HepG2 (cell line): ENCODE results near the gene CLASP1. TPM values are rescaled to one million over a fixed set of nuclear protein-coding genes. Genes with fewer than 3 reads are reported as not detected.

Source experiments
- HOXA7 ChIP-seq: sonication (generic); formaldehyde crosslinking; IDR thresholded peaks from 2 replicates; pipeline ENCODE4 v1.8.1; 2022; ENCODE audit warnings: mild to moderate bottlenecking, missing genetic modification reagents, moderate library complexity
- RAD51 ChIP-seq: fragments of 450-650 bp; IDR thresholded peaks from 2 replicates; pipeline ENCODE4 v1.6.1; 2016; ENCODE audit warnings: borderline replicate concordance
- ZNF382 ChIP-seq: sonication (generic); formaldehyde crosslinking; IDR thresholded peaks from 2 replicates; pipeline ENCODE4 v1.5.0; 2020; ENCODE audit warnings: missing genetic modification reagents, mild to moderate bottlenecking, borderline replicate concordance
- ZNF430 ChIP-seq: sonication (generic); formaldehyde crosslinking; IDR thresholded peaks from 2 replicates; pipeline ENCODE4 v1.9.0; 2021; ENCODE audit warnings: mild to moderate bottlenecking, missing genetic modification reagents
- ZNF557 ChIP-seq: sonication (generic); formaldehyde crosslinking; IDR thresholded peaks from 2 replicates; pipeline ENCODE4 v1.4.0; 2020; ENCODE audit warnings: missing genetic modification reagents
- ZNF567 ChIP-seq: sonication (generic); formaldehyde crosslinking; IDR thresholded peaks from 2 replicates; pipeline ENCODE4 v1.8.1; 2023; ENCODE audit warnings: mild to moderate bottlenecking, missing genetic modification reagents, borderline replicate concordance
- ZNF570 ChIP-seq: sonication (generic); formaldehyde crosslinking; IDR thresholded peaks from 2 replicates; pipeline ENCODE4 v1.4.0; 2020; ENCODE audit warnings: mild to moderate bottlenecking, missing genetic modification reagents, borderline replicate concordance
- ZNF781 ChIP-seq: sonication (generic); formaldehyde crosslinking; IDR thresholded peaks from 2 replicates; pipeline ENCODE4 v1.5.1; 2020; ENCODE audit warnings: borderline replicate concordance, mild to moderate bottlenecking, missing genetic modification reagents; ENCODE audit errors: not compliant biosample characterization
- polyA plus RNA-seq, 8 experiments: library from polyadenylated mRNA; depleted of rRNA in 3 of 8; stranded (reverse) in 7 of 8; unstranded in 1 of 8; fragments of >200 nt; fragmentation: Illumina TruSeq in 4 of 8; extraction: Trizol in 4 of 8; gene quantifications; 2 replicates each; pipeline versions ENCODE4 v1.2.1 to v1.2.3, GENCODE V29; 2011 to 2016; ENCODE audit warnings: low read depth in 4 of 8, missing spikeins in 1 of 8, mixed read lengths in 1 of 8; ENCODE audit not compliant: insufficient read depth in 1 of 8
- total RNA-seq, 5 experiments: library from RNA; depleted of rRNA; stranded (reverse); fragments of >200 nt; fragmentation: Illumina TruSeq; extraction: Trizol; gene quantifications; 2 replicates each; pipeline ENCODE4 v1.2.3, GENCODE V29; 2016; ENCODE audit warnings: low read depth in 1 of 5
- TF ChIP-seq, protein P1 (sequence below): IDR thresholded peaks from 2 replicates; pipeline ENCODE4 v1.6.1; 2016; ENCODE audit warnings: low read depth, missing genetic modification reagents, missing compliant biosample characterization
- TF ChIP-seq, protein P2 (sequence below): sonication (generic); formaldehyde crosslinking; IDR thresholded peaks from 2 replicates; pipeline ENCODE4 v1.8.0; 2022; ENCODE audit warnings: missing genetic modification reagents, mild to moderate bottlenecking, inconsistent platforms, borderline replicate concordance

The CLASP1 gene
- total and polyA plus RNA-seq, 2 of the 13 experiments (the other 11 are each of a cell fraction or from before 2014, with no cell fraction given), result 11.7 to 47.9 TPM

DNA sequence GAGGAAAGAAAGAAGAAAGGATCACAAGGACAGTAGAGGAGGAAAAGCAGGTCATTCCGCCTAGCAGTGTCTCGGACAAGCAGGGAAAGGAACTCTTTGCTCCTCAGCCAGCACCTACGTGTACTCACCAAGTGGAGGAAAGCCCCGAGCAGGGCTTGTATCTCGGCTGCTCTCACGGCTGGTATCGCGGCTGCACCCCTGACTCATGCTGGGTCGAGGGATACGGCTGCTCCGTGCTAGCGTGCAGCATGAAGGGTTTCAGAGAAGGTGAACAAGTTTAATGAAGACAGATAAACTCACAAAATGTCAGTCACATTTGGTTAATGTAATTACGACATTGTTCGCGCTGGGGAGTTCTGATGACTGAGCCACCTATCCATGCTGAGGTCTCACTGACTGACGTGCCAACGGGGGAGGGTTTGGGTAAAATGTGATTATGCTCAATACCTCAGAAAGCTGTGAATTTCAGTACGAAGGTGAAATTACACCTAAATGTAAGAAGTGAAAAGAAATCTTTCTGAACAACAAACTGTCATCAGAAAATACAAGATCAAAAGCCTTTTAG lies 230.7 kb downstream of the CLASP1 start (continued):
- TF ChIP-seq, protein P1, sequence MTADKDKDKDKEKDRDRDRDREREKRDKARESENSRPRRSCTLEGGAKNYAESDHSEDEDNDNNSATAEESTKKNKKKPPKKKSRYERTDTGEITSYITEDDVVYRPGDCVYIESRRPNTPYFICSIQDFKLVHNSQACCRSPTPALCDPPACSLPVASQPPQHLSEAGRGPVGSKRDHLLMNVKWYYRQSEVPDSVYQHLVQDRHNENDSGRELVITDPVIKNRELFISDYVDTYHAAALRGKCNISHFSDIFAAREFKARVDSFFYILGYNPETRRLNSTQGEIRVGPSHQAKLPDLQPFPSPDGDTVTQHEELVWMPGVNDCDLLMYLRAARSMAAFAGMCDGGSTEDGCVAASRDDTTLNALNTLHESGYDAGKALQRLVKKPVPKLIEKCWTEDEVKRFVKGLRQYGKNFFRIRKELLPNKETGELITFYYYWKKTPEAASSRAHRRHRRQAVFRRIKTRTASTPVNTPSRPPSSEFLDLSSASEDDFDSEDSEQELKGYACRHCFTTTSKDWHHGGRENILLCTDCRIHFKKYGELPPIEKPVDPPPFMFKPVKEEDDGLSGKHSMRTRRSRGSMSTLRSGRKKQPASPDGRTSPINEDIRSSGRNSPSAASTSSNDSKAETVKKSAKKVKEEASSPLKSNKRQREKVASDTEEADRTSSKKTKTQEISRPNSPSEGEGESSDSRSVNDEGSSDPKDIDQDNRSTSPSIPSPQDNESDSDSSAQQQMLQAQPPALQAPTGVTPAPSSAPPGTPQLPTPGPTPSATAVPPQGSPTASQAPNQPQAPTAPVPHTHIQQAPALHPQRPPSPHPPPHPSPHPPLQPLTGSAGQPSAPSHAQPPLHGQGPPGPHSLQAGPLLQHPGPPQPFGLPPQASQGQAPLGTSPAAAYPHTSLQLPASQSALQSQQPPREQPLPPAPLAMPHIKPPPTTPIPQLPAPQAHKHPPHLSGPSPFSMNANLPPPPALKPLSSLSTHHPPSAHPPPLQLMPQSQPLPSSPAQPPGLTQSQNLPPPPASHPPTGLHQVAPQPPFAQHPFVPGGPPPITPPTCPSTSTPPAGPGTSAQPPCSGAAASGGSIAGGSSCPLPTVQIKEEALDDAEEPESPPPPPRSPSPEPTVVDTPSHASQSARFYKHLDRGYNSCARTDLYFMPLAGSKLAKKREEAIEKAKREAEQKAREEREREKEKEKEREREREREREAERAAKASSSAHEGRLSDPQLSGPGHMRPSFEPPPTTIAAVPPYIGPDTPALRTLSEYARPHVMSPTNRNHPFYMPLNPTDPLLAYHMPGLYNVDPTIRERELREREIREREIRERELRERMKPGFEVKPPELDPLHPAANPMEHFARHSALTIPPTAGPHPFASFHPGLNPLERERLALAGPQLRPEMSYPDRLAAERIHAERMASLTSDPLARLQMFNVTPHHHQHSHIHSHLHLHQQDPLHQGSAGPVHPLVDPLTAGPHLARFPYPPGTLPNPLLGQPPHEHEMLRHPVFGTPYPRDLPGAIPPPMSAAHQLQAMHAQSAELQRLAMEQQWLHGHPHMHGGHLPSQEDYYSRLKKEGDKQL (CRISPR knock-in tag), result no peak
- TF ChIP-seq RAD51 (no peak), ZNF430 (CRISPR knock-in tag) (no peak), HOXA7 (CRISPR knock-in tag) (no peak), ZNF781 (CRISPR knock-in tag) (no peak), ZNF570 (CRISPR knock-in tag) (no peak), ZNF382 (CRISPR knock-in tag) (no peak), ZNF557 (no peak), ZNF567 (no peak)
- TF ChIP-seq, protein P2, sequence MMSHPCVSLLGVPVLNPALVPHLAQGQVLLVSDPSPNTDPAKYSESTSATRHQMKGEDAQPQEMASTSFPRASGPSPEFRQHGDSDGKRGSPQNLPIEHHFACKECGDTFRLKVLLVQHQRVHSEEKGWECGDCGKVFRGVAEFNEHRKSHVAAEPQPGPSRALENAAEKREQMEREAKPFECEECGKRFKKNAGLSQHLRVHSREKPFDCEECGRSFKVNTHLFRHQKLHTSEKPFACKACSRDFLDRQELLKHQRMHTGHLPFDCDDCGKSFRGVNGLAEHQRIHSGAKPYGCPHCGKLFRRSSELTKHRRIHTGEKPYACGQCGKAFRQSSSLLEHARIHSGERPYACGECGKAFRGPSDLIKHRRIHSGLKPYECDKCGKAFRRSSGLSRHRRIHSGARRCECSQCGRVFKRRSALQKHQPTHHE (CRISPR knock-in tag), result no peak
